CD1c-positive myeloid dendritic cell (primary cell): Measurements from ENCODE around the gene FRMD4A.
"Not testable (repeated sequence)": the region's sequence is repeated elsewhere in the genome, so short reads cannot be mapped to it uniquely, and the experiment has no call there.

Source experiments
- DNase-seq: peaks from one replicate; pipeline ENCODE4 v3.0.0-alpha.2; 2016; ENCODE audit errors: extremely low spot score

FRMD4A gene

GRCh38 chr10:13984647-13985155 lies 346.0 kb downstream of the FRMD4A start:
- DNase-seq, result no peak

- no peak for DNase-seq
Observed at GRCh38 chr10:13983035-13983434, 347.7 kb downstream of the FRMD4A start.

GRCh38 chr10:13978533-13979115 lies 352.1 kb downstream of the FRMD4A start:
- DNase-seq, result no peak

- DNase-seq, result no peak
Observed at GRCh38 chr10:13977861-13978532, 352.7 kb downstream of the FRMD4A start.

GRCh38 chr10:13973742-13974141 lies 357.0 kb downstream of the FRMD4A start:
- no peak for DNase-seq

GRCh38 chr10:13972609-13973008 lies 358.1 kb downstream of the FRMD4A start:
- DNase-seq, result no peak

- DNase-seq, result no peak
Observed at GRCh38 chr10:13971601-13972475, 358.9 kb downstream of the FRMD4A start.

- DNase-seq, result no peak
Observed at GRCh38 chr10:13970957-13971353, 359.8 kb downstream of the FRMD4A start.

GRCh38 chr10:13970236-13970956 lies 360.3 kb downstream of the FRMD4A start:
- no peak for DNase-seq

GRCh38 chr10:13969792-13970140 lies 361.0 kb downstream of the FRMD4A start:
- DNase-seq, result no peak

GRCh38 chr10:13969118-13969791 lies 361.5 kb downstream of the FRMD4A start:
- no peak for DNase-seq

GRCh38 chr10:13961853-13962252 lies 368.9 kb downstream of the FRMD4A start:
- DNase-seq, result no peak

GRCh38 chr10:13961097-13961496 lies 369.6 kb downstream of the FRMD4A start:
- no peak for DNase-seq

GRCh38 chr10:13960603-13961002 lies 370.1 kb downstream of the FRMD4A start:
- no peak for DNase-seq

- DNase-seq, result no peak
Observed at GRCh38 chr10:13959443-13960359, 371.0 kb downstream of the FRMD4A start.

- DNase-seq, result no peak
Observed at GRCh38 chr10:13957856-13958255, 372.9 kb downstream of the FRMD4A start.

- no peak for DNase-seq
Observed at GRCh38 chr10:13956826-13957225, 373.9 kb downstream of the FRMD4A start.

GRCh38 chr10:13955409-13956068 lies 375.2 kb downstream of the FRMD4A start:
- no peak for DNase-seq

GRCh38 chr10:13954195-13954594 lies 376.5 kb downstream of the FRMD4A start:
- DNase-seq, result not testable (repeated sequence)

- DNase-seq, result no peak
Observed at GRCh38 chr10:13953371-13953770, 377.4 kb downstream of the FRMD4A start.
